Stimulated activated CD8-positive, alpha-beta memory T cell treated with anti-CD3 and anti-CD28 coated beads, Interleukin-15, amount 100 ng/mL, for 4 hours (primary cell): ENCODE results near the gene CD48.
A peak's percentile ranks its signal among the peaks of the same experiment; 100 is the strongest.
"Not testable (repeated sequence)": the region's sequence is repeated elsewhere in the genome, so short reads cannot be mapped to it uniquely, and the experiment has no call there.

Experiments
- DNase-seq, 2 donors: peaks; one replicate each; pipeline ENCODE4 v3.0.0-alpha.2; 2020; ENCODE audit warnings: low read depth in 2 of 2

Gene CD48

GRCh38 chr1:160652924-160653619 is 58.5 kb downstream of the CD48 start:
- no peak for DNase-seq

GRCh38 chr1:160652065-160652641 is 59.5 kb downstream of the CD48 start:
- DNase-seq = not testable (repeated sequence)

GRCh38 chr1:160651433-160652064 is 60.1 kb downstream of the CD48 start:
- no peak for DNase-seq

- no peak for DNase-seq
These were observed 64.3 kb downstream of the CD48 start for GRCh38 chr1:160647329-160647720.

- no peak for DNase-seq
These were observed 64.8 kb downstream of the CD48 start, which contains the start of gene SLAMF1 for GRCh38 chr1:160646711-160647328. SLAMF1 (minus strand) TSS chr1:160647044; CDS start chr1:160646945, 99 bp downstream.

- no peak for DNase-seq
These were observed 65.4 kb downstream of the CD48 start for GRCh38 chr1:160646180-160646579.

- DNase-seq = no peak
These were observed 66.1 kb downstream of the CD48 start for GRCh38 chr1:160645386-160646130.

GRCh38 chr1:160644399-160644798 is 67.2 kb downstream of the CD48 start:
- no peak for DNase-seq

- DNase-seq = no peak
These were observed 68.5 kb downstream of the CD48 start for GRCh38 chr1:160643138-160643537.

GRCh38 chr1:160642281-160642644 is 69.4 kb downstream of the CD48 start:
- DNase-seq = no peak

GRCh38 chr1:160641323-160642280 is 70.0 kb downstream of the CD48 start:
- DNase-seq = peak in 1 of 2 donors; percentile 34

GRCh38 chr1:160640359-160641123 is 71.1 kb downstream of the CD48 start:
- no peak for DNase-seq

GRCh38 chr1:160639652-160640051 is 72.0 kb downstream of the CD48 start:
- no peak for DNase-seq

GRCh38 chr1:160638926-160639325 is 72.7 kb downstream of the CD48 start:
- DNase-seq = no peak

GRCh38 chr1:160638540-160638857 is 73.1 kb downstream of the CD48 start:
- no peak for DNase-seq

GRCh38 chr1:160637821-160638539 is 73.6 kb downstream of the CD48 start:
- no peak for DNase-seq

GRCh38 chr1:160637065-160637464 is 74.6 kb downstream of the CD48 start:
- DNase-seq = no peak

- no peak for DNase-seq
These were observed 75.1 kb downstream of the CD48 start for GRCh38 chr1:160636547-160636946.

- DNase-seq = no peak
These were observed 75.5 kb downstream of the CD48 start for GRCh38 chr1:160636076-160636475.
